GM23338 (cell line): ENCODE results near the gene ITGB1BP1. TPM values are rescaled to one million over a fixed set of nuclear protein-coding genes. Genes with fewer than 3 reads are reported as not detected.

Source experiments
- ATAC-seq: fragments of 200-7000 bp; cut with Tn5 transposase; 3 replicates; pipeline ENCODE4 v1.9.1; 2020
- DNase-seq: peaks from one replicate; pipeline ENCODE4 v3.0.0-alpha.2; 2015; ENCODE audit warnings: low spot score
- H2AFZ ChIP-seq: fragments of 200-600 bp; sonication (generic); 2 replicates; pipeline ENCODE4 v1.8.0; 2016; ENCODE audit warnings: antibody characterized with exemption, mild to moderate bottlenecking, moderate library complexity
- H3F3A ChIP-seq: fragments of 200-600 bp; sonication (generic); replicated peaks from 2 replicates; pipeline ENCODE4 v1.8.0; 2017; ENCODE audit warnings: antibody characterized with exemption, mixed run types, low read depth
- H3K27ac ChIP-seq: fragments of 200-600 bp; sonication (generic); 2 replicates; pipeline ENCODE4 v1.6.1; 2016; ENCODE audit warnings: low read depth
- H3K27me3 ChIP-seq: fragments of 200-600 bp; sonication (generic); 2 replicates; pipeline ENCODE4 v1.8.0; 2016; ENCODE audit warnings: mild to moderate bottlenecking, mixed run types, moderate library complexity; ENCODE audit not compliant: insufficient read depth
- H3K36me3 ChIP-seq: fragments of 200-600 bp; sonication (generic); 2 replicates; pipeline ENCODE4 v1.8.0; 2016; ENCODE audit warnings: mild to moderate bottlenecking; ENCODE audit not compliant: insufficient read depth
- H3K4me1 ChIP-seq: fragments of 200-600 bp; sonication (generic); 2 replicates; pipeline ENCODE4 v1.8.0; 2016; ENCODE audit warnings: mild to moderate bottlenecking, moderate library complexity; ENCODE audit not compliant: insufficient read depth
- H3K4me2 ChIP-seq: fragments of 200-600 bp; sonication (generic); 2 replicates; pipeline ENCODE4 v1.7.1; 2017; ENCODE audit warnings: mixed run types
- H3K4me3 ChIP-seq: fragments of 200-600 bp; sonication (generic); 2 replicates; pipeline ENCODE4 v1.6.1; 2016; ENCODE audit warnings: mixed run types
- H3K79me2 ChIP-seq: fragments of 200-600 bp; sonication (generic); replicated peaks from 2 replicates; pipeline ENCODE4 v1.8.0; 2017; ENCODE audit warnings: mild to moderate bottlenecking; ENCODE audit not compliant: insufficient read depth
- H3K9me2 ChIP-seq: fragments of 200-600 bp; sonication (generic); 2 replicates; pipeline ENCODE4 v1.8.0; 2017; ENCODE audit not compliant: insufficient read depth
- H4K20me1 ChIP-seq: fragments of 200-600 bp; sonication (generic); replicated peaks from 2 replicates; pipeline ENCODE4 v1.8.0; 2017; ENCODE audit warnings: mild to moderate bottlenecking; ENCODE audit not compliant: insufficient read depth
- H3K27ac Mint-ChIP-seq: 2 replicates; pipeline ENCODE4 v1.8.0; 2020; ENCODE audit warnings: inconsistent platforms, mild to moderate bottlenecking, moderate library complexity, mixed read lengths
- H3K27me3 Mint-ChIP-seq: 3 replicates; pipeline ENCODE4 v1.8.0; 2022; ENCODE audit warnings: low read depth, mild to moderate bottlenecking, moderate library complexity, mixed read lengths, inconsistent platforms; ENCODE audit not compliant: insufficient read depth, poor library complexity
- H3K36me3 Mint-ChIP-seq: 3 replicates; pipeline ENCODE4 v1.8.0; 2021; ENCODE audit warnings: low read depth, mild to moderate bottlenecking, inconsistent platforms, moderate library complexity, mixed read lengths
- H3K4me1 Mint-ChIP-seq: 3 replicates; pipeline ENCODE4 v1.8.0; 2020; ENCODE audit warnings: mild to moderate bottlenecking, inconsistent platforms, mixed read lengths
- H3K4me3 Mint-ChIP-seq: 3 replicates; pipeline ENCODE4 v1.8.0; 2021; ENCODE audit warnings: moderate library complexity, mild to moderate bottlenecking, inconsistent platforms, mixed read lengths
- H3K9me3 Mint-ChIP-seq: 3 replicates; pipeline ENCODE4 v1.8.0; 2020; ENCODE audit warnings: moderate library complexity, mild to moderate bottlenecking, inconsistent platforms, mixed read lengths
- CREB1 ChIP-seq: fragments of 250-450 bp; sonication (Bioruptor Pico); IDR thresholded peaks from 2 replicates; pipeline ENCODE4 v1.5.0; 2020; ENCODE audit warnings: low read depth, mild to moderate bottlenecking, moderate library complexity
- EZH2 ChIP-seq: fragments of 200-600 bp; sonication (generic); IDR thresholded peaks from one replicate; pipeline ENCODE4 v1.8.0; 2017; ENCODE audit warnings: antibody characterized with exemption, mild to moderate bottlenecking, low read depth; ENCODE audit not compliant: unreplicated experiment
- EZH2phosphoT487 ChIP-seq: fragments of 200-600 bp; sonication (generic); IDR thresholded peaks from one replicate; pipeline ENCODE4 v1.8.1; 2018; ENCODE audit warnings: antibody characterized with exemption; ENCODE audit not compliant: unreplicated experiment
- JUNB ChIP-seq: IDR thresholded peaks from one replicate; pipeline ENCODE4 v1.6.1; 2016; ENCODE audit warnings: antibody characterized with exemption; ENCODE audit not compliant: unreplicated experiment
- NANOG ChIP-seq: IDR thresholded peaks from 2 replicates; pipeline ENCODE4 v1.6.1; 2016; ENCODE audit warnings: antibody characterized with exemption, borderline replicate concordance
- POLR2AphosphoS5 ChIP-seq: IDR thresholded peaks from 2 replicates; pipeline ENCODE4 v1.6.1; 2016; ENCODE audit warnings: antibody characterized with exemption, low read depth
- STAT1 ChIP-seq: IDR thresholded peaks from one replicate; pipeline ENCODE4 v1.6.1; 2016; ENCODE audit warnings: antibody characterized with exemption; ENCODE audit not compliant: unreplicated experiment
- ZNF114 ChIP-seq: fragments of 250-450 bp; sonication (Bioruptor Pico); IDR thresholded peaks from 2 replicates; pipeline ENCODE4 v1.5.0; 2020; ENCODE audit warnings: mild to moderate bottlenecking, moderate library complexity
- ZNF331 ChIP-seq: fragments of 250-450 bp; sonication (Bioruptor Pico); IDR thresholded peaks from 2 replicates; pipeline ENCODE4 v1.5.0; 2020; ENCODE audit warnings: low read depth, mild to moderate bottlenecking, moderate library complexity
- ZNF462 ChIP-seq: fragments of 250-450 bp; sonication (Bioruptor Pico); IDR thresholded peaks from 2 replicates; pipeline ENCODE4 v1.5.0; 2020; ENCODE audit warnings: mild to moderate bottlenecking, moderate library complexity
- polyA plus RNA-seq: library from polyadenylated mRNA; unstranded; fragments of >200 nt; fragmentation: Nextera tagmentation; extraction: Ambion mirVana; gene quantifications from 2 replicates; pipeline ENCODE4 v1.2.1, GENCODE V29; 2016
- total RNA-seq: library from RNA; depleted of rRNA; stranded (reverse); fragments of >200 nt; shearing (Covaris generic); gene quantifications from 2 replicates; pipeline ENCODE4 v1.2.3, GENCODE V29; 2014
- TF ChIP-seq, protein P1 (sequence below): IDR thresholded peaks from one replicate; pipeline ENCODE4 v1.6.1; 2018; ENCODE audit warnings: antibody characterized with exemption; ENCODE audit not compliant: unreplicated experiment
- TF ChIP-seq, protein P2 (sequence below), 2 experiments: fragments of 200-600 bp in 1 of 2; sonication (generic) in 1 of 2; conservative IDR thresholded peaks; 2 replicates each; pipeline versions ENCODE4 v1.5.1 to v1.6.1; 2016 to 2017; ENCODE audit warnings: antibody characterized with exemption in 2 of 2, low read depth in 2 of 2, mild to moderate bottlenecking in 2 of 2, moderate library complexity in 1 of 2
- TF ChIP-seq, protein P3 (sequence below): IDR thresholded peaks from 2 replicates; pipeline ENCODE4 v1.6.1; 2016; ENCODE audit warnings: antibody characterized with exemption

Gene ITGB1BP1
- total and polyA plus RNA-seq, 2 experiments from 2014 or later: 29.1 to 63.5 TPM

DNA sequence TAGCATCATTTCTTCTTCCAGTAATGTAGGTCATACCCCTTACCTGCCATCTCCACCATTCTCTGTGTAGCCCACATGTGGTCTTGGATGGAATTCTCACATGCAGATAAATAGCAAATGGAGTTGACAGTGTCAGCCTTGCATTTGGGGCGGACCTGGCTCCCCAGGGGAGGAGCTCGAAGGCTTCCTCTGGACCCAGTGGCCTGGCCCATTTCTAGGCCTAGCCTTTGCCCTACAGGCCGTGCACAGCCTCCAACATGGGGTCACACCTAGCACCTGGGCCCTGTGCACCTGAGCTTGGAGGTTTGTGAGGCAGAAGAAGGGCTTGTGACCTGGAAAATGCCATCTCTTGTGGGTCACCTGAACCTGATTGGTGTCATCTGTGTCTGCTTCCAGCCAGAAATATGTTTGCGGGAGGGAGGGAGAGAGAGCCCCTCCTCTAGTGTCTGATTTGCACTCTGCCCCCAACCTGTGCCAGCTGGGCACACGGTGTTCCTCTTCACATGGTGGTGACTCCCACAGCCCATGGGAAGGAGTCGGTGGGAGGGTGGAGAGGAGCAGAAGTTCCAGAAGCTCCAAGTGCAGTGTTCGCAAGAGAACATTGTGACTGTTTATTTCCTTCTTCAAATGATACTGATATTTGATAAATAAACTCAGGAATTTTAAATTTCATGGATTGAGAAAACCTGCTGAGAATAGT lies 33.0 kb downstream of the ITGB1BP1 start:
- Mint-ChIP-seq H3K4me1 (peaks cover 21% of the 10 kb centered on the region), H3K27ac (no peak overlapping the region), H3K9me3 (no peaks in the 10 kb centered on the region), H3K27me3 (no peaks in the 10 kb centered on the region), H3K36me3 (peaks cover 22% of the 10 kb centered on the region), H3K4me3 (no peak overlapping the region)
- Histone ChIP-seq H3K4me3 (no peak overlapping the region), H3K27me3 (no peaks in the 10 kb centered on the region), H3K36me3 (no peaks in the 10 kb centered on the region; the same call in 1 of the 2 replicates), H3K9me2 (no peaks in the 10 kb centered on the region), H3K27ac (no peak overlapping the region), H4K20me1 (no peaks in the 10 kb centered on the region), H2AFZ (no peak overlapping the region), H3K4me2 (no peak overlapping the region), H3K4me1 (peaks cover 10% of the 10 kb centered on the region; the same call in 1 of the 2 replicates), H3K79me2 (no peaks in the 10 kb centered on the region), H3F3A (no peaks in the 10 kb centered on the region)
- DNase-seq: no peak
- ATAC-seq: no peak
- TF ChIP-seq POLR2AphosphoS5 (no peak), CREB1 (CRISPR knock-in tag) (no peak), STAT1 (no peak), ZNF462 (no peak), ZNF114 (CRISPR knock-in tag) (no peak), NANOG (no peak), EZH2 (no peak), ZNF331 (no peak), JUNB (no peak), EZH2phosphoT487 (no peak)
- TF ChIP-seq, protein P1, sequence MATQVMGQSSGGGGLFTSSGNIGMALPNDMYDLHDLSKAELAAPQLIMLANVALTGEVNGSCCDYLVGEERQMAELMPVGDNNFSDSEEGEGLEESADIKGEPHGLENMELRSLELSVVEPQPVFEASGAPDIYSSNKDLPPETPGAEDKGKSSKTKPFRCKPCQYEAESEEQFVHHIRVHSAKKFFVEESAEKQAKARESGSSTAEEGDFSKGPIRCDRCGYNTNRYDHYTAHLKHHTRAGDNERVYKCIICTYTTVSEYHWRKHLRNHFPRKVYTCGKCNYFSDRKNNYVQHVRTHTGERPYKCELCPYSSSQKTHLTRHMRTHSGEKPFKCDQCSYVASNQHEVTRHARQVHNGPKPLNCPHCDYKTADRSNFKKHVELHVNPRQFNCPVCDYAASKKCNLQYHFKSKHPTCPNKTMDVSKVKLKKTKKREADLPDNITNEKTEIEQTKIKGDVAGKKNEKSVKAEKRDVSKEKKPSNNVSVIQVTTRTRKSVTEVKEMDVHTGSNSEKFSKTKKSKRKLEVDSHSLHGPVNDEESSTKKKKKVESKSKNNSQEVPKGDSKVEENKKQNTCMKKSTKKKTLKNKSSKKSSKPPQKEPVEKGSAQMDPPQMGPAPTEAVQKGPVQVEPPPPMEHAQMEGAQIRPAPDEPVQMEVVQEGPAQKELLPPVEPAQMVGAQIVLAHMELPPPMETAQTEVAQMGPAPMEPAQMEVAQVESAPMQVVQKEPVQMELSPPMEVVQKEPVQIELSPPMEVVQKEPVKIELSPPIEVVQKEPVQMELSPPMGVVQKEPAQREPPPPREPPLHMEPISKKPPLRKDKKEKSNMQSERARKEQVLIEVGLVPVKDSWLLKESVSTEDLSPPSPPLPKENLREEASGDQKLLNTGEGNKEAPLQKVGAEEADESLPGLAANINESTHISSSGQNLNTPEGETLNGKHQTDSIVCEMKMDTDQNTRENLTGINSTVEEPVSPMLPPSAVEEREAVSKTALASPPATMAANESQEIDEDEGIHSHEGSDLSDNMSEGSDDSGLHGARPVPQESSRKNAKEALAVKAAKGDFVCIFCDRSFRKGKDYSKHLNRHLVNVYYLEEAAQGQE: no peak
- TF ChIP-seq, protein P2, sequence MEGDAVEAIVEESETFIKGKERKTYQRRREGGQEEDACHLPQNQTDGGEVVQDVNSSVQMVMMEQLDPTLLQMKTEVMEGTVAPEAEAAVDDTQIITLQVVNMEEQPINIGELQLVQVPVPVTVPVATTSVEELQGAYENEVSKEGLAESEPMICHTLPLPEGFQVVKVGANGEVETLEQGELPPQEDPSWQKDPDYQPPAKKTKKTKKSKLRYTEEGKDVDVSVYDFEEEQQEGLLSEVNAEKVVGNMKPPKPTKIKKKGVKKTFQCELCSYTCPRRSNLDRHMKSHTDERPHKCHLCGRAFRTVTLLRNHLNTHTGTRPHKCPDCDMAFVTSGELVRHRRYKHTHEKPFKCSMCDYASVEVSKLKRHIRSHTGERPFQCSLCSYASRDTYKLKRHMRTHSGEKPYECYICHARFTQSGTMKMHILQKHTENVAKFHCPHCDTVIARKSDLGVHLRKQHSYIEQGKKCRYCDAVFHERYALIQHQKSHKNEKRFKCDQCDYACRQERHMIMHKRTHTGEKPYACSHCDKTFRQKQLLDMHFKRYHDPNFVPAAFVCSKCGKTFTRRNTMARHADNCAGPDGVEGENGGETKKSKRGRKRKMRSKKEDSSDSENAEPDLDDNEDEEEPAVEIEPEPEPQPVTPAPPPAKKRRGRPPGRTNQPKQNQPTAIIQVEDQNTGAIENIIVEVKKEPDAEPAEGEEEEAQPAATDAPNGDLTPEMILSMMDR (conservative IDR thresholded peaks at IDR 0.05; ENCODE audit: low read depth in 2 of 2): no peak
- TF ChIP-seq, protein P3, sequence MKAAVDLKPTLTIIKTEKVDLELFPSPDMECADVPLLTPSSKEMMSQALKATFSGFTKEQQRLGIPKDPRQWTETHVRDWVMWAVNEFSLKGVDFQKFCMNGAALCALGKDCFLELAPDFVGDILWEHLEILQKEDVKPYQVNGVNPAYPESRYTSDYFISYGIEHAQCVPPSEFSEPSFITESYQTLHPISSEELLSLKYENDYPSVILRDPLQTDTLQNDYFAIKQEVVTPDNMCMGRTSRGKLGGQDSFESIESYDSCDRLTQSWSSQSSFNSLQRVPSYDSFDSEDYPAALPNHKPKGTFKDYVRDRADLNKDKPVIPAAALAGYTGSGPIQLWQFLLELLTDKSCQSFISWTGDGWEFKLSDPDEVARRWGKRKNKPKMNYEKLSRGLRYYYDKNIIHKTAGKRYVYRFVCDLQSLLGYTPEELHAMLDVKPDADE: no peak
